Measurements from ENCODE around the gene RHOC.
"Not testable (repeated sequence)": the region's sequence is repeated elsewhere in the genome, so short reads cannot be mapped to it uniquely, and the experiment has no call there.

Gene RHOC

DNA sequence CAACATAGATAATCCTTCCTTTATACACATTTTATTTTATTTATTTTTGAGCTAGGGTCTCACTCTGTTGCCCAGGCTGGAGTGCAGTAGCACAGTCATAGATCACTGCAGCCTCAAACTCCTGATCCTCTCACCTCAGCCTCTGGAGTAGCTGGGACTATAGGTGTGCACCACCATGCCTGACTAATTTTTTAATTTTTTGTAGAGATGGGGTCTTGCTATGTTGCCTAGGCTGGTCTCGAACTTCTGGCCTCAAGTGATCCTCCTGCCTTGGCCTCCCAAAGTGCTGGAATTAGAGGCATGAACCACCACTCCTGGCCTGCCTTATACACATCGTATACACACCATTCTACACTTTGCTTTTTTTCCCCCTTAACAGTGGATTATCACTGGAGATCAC is 14.4 kb upstream of the RHOC start:
- not testable (repeated sequence) for H2BK5ac ChIP-seq (ENCODE audit: low read depth, low read length, poor library complexity); H3K4me2 ChIP-seq (ENCODE audit: low read length); H3K9ac ChIP-seq (ENCODE audit: low read length); H4K91ac ChIP-seq (ENCODE audit: low read depth, low read length); H3K27me3 ChIP-seq (ENCODE audit: insufficient read depth, low read length); H2AK5ac ChIP-seq (ENCODE audit: low read length); H3K36me3 ChIP-seq (ENCODE audit: control insufficient read depth in 1 of 2, insufficient read depth in 2 of 2, low read length in 2 of 2); H3K79me2 ChIP-seq (ENCODE audit: control insufficient read depth, insufficient read depth, low read length, poor library complexity); H3K4ac ChIP-seq (ENCODE audit: low read depth, low read length); H4K12ac ChIP-seq (ENCODE audit: low read depth, low read length); H2BK12ac ChIP-seq (ENCODE audit: low read length); H3K4me3 ChIP-seq (ENCODE audit: low read depth, low read length); H2AFZ ChIP-seq (ENCODE audit: insufficient read depth, low read length, poor library complexity); H3K79me1 ChIP-seq (ENCODE audit: low read length); H3K27ac ChIP-seq (ENCODE audit: low read depth, low read length); H3K14ac ChIP-seq (ENCODE audit: low read length); H2BK120ac ChIP-seq (ENCODE audit: insufficient read depth, low read length, poor library complexity); DNase-seq; H3K9me3 ChIP-seq (ENCODE audit: insufficient read depth, low read depth, low read length); H3K23ac ChIP-seq (ENCODE audit: low read length); H4K8ac ChIP-seq (ENCODE audit: low read depth, low read length); H3K18ac ChIP-seq (ENCODE audit: low read length)
- no CpG with 5 or more reads among the region's 2 CpGs for WGBS (ENCODE audit: extremely low coverage, insufficient coverage, insufficient read length)
- H3K4me1 ChIP-seq (ENCODE audit: control insufficient read depth in 1 of 2, insufficient read depth in 2 of 2, low read length in 2 of 2): peaks cover 9 to 11% of the 10 kb centered on the region in 2 experiments

- Histone ChIP-seq H3K4me2 (ENCODE audit: low read length) (no peak overlapping the region), H3K18ac (ENCODE audit: low read length) (no peak overlapping the region), H3K23ac (ENCODE audit: low read length) (no peak overlapping the region), H3K4me3 (ENCODE audit: low read depth, low read length) (no peak overlapping the region), H4K12ac (ENCODE audit: low read depth, low read length) (no peak overlapping the region), H2BK12ac (ENCODE audit: low read length) (no peak overlapping the region), H4K8ac (ENCODE audit: low read depth, low read length) (no peak overlapping the region), H3K36me3 (ENCODE audit: control insufficient read depth in 1 of 2, insufficient read depth in 2 of 2, low read length in 2 of 2) (no peaks in the 10 kb centered on the region), H3K79me2 (ENCODE audit: control insufficient read depth, insufficient read depth, low read length, poor library complexity) (no peaks in the 10 kb centered on the region), H2BK5ac (ENCODE audit: low read depth, low read length, poor library complexity) (no peak overlapping the region), H3K79me1 (ENCODE audit: low read length) (no peaks in the 10 kb centered on the region), H3K9me3 (ENCODE audit: insufficient read depth, low read depth, low read length) (no peaks in the 10 kb centered on the region), H4K91ac (ENCODE audit: low read depth, low read length) (no peak overlapping the region), H3K9ac (ENCODE audit: low read length) (no peak overlapping the region), H3K4me1 (ENCODE audit: control insufficient read depth in 1 of 2, insufficient read depth in 2 of 2, low read length in 2 of 2) (peaks cover 9 to 11% of the 10 kb centered on the region in 2 experiments), H2AK5ac (ENCODE audit: low read length) (no peak overlapping the region), H3K4ac (ENCODE audit: low read depth, low read length) (no peak overlapping the region), H3K27me3 (ENCODE audit: insufficient read depth, low read length) (no peaks in the 10 kb centered on the region), H2BK120ac (ENCODE audit: insufficient read depth, low read length, poor library complexity) (no peak overlapping the region), H3K27ac (ENCODE audit: low read depth, low read length) (no peak overlapping the region), H3K14ac (ENCODE audit: low read length) (no peak overlapping the region), H2AFZ (ENCODE audit: insufficient read depth, low read length, poor library complexity) (no peak overlapping the region)
- no CpG with 5 or more reads among the region's 3 CpGs for WGBS (ENCODE audit: extremely low coverage, insufficient coverage, insufficient read length)
- DNase-seq: no peak
Observed at GRCh38 chr1:112720800-112721199, 13.9 kb upstream of the RHOC start.

DNA sequence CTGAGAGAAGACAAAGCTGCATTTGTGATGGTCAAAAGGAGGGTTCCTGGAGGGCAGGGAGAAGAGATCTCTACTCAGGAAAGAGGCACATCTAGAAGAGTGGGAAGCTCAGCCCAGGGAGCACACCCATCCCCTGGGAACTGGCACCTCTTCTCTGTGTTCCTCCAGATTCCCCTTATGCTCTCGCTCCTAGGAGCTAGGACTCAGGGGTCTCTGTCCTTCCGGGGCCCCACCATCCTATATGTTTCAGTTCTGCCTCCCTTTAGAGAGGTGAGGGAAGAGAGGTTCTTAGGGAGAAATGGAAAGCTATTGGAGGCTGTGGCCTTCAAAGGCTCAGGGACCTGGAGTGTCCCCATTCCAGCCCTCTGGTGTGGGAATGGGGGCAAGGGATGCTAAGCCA is 12.8 kb upstream of the RHOC start:
- no CpG with 5 or more reads among the region's 2 CpGs for WGBS (ENCODE audit: extremely low coverage, insufficient coverage, insufficient read length)

DNA sequence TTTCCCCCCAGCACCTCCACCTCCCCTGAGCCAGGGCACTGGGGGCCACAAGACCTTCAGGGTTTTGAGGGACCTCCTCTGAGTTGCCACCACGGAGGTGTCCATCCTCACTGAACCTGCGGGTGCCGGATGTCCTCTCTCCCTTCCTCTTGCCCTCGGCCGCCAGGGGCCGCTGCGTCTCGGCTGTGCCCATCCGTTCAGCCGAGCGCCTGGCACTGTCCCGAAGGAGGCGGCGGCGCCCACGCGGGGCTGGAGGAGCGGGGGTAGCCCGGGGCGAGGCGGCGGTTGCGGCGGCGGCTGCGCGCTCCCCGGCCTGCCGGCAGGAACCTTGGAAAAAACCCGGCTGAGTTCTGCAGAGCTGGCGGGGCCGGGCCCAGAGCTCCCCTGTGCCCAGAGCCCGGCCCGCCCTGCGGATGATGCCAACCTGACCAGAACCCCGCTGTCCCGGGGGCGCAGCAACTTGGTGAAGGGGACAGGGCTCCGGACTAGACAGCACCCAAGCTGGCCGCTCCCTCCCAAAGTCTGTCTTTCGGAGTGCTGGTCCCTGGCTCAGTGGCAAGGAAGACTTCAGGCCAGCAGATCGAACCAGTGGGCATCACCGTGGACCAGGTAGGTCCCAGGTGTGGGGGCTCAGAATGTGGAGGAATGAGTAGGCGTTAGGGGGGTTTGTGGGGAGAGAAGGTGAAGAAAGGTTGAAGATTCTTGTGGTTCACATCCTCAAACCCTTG is 11.9 kb upstream of the RHOC start:
- no peak overlapping the region for H2AK5ac ChIP-seq (ENCODE audit: low read length)

More for the DNA sequence above, 12.8 kb upstream of the RHOC start:
- Histone ChIP-seq H3K27ac (ENCODE audit: low read depth, low read length) (no peak overlapping the region), H3K4ac (ENCODE audit: low read depth, low read length) (no peak overlapping the region), H3K23ac (ENCODE audit: low read length) (no peak overlapping the region), H2BK12ac (ENCODE audit: low read length) (no peak overlapping the region), H3K14ac (ENCODE audit: low read length) (no peak overlapping the region), H3K4me2 (ENCODE audit: low read length) (no peak overlapping the region), H3K18ac (ENCODE audit: low read length) (no peak overlapping the region), H4K12ac (ENCODE audit: low read depth, low read length) (no peak overlapping the region), H2AFZ (ENCODE audit: insufficient read depth, low read length, poor library complexity) (no peak overlapping the region), H4K91ac (ENCODE audit: low read depth, low read length) (no peak overlapping the region), H2AK5ac (ENCODE audit: low read length) (no peak overlapping the region), H3K4me1 (ENCODE audit: control insufficient read depth in 1 of 2, insufficient read depth in 2 of 2, low read length in 2 of 2) (peaks cover 11 to 13% of the 10 kb centered on the region in 2 experiments), H3K4me3 (ENCODE audit: low read depth, low read length) (no peak overlapping the region), H3K9ac (ENCODE audit: low read length) (no peak overlapping the region), H3K27me3 (ENCODE audit: insufficient read depth, low read length) (no peaks in the 10 kb centered on the region), H2BK120ac (ENCODE audit: insufficient read depth, low read length, poor library complexity) (no peak overlapping the region), H3K79me2 (ENCODE audit: control insufficient read depth, insufficient read depth, low read length, poor library complexity) (no peaks in the 10 kb centered on the region), H3K36me3 (ENCODE audit: control insufficient read depth in 1 of 2, insufficient read depth in 2 of 2, low read length in 2 of 2) (no peaks in the 10 kb centered on the region), H3K9me3 (ENCODE audit: insufficient read depth, low read depth, low read length) (no peaks in the 10 kb centered on the region), H3K79me1 (ENCODE audit: low read length) (no peaks in the 10 kb centered on the region), H2BK5ac (ENCODE audit: low read depth, low read length, poor library complexity) (no peak overlapping the region), H4K8ac (ENCODE audit: low read depth, low read length) (no peak overlapping the region)
- DNase-seq: no peak

More for the DNA sequence above, 11.9 kb upstream of the RHOC start:
- no peak overlapping the region for H3K9ac ChIP-seq (ENCODE audit: low read length)
- H2AFZ ChIP-seq (ENCODE audit: insufficient read depth, low read length, poor library complexity): peak overlapping the region; percentile 23
- DNase-seq: peak; percentile 61 to 84
- 100% methylated on average over 1 of the region's 44 CpGs for WGBS (ENCODE audit: extremely low coverage, insufficient coverage, insufficient read length)
- no peak overlapping the region for H3K27ac ChIP-seq (ENCODE audit: low read depth, low read length)
- H4K91ac ChIP-seq (ENCODE audit: low read depth, low read length): no peak overlapping the region
- no peak overlapping the region for H4K12ac ChIP-seq (ENCODE audit: low read depth, low read length)
- H3K4me3 ChIP-seq (ENCODE audit: low read depth, low read length): no peak overlapping the region
- no peaks in the 10 kb centered on the region for H3K79me1 ChIP-seq (ENCODE audit: low read length)
- peak overlapping the region; percentile 44 for H3K4me2 ChIP-seq (ENCODE audit: low read length)
- no peak overlapping the region for H2BK12ac ChIP-seq (ENCODE audit: low read length)
- H3K27me3 ChIP-seq (ENCODE audit: insufficient read depth, low read length): no peaks in the 10 kb centered on the region
- H3K14ac ChIP-seq (ENCODE audit: low read length): no peak overlapping the region
- no peak overlapping the region for H3K4ac ChIP-seq (ENCODE audit: low read depth, low read length)
- peak overlapping the region; percentile 15 for H4K8ac ChIP-seq (ENCODE audit: low read depth, low read length)
- H3K18ac ChIP-seq (ENCODE audit: low read length): no peak overlapping the region
- no peak overlapping the region for H3K23ac ChIP-seq (ENCODE audit: low read length)
- no peaks in the 10 kb centered on the region for H3K9me3 ChIP-seq (ENCODE audit: insufficient read depth, low read depth, low read length)
- no peaks in the 10 kb centered on the region for H3K36me3 ChIP-seq (ENCODE audit: control insufficient read depth in 1 of 2, insufficient read depth in 2 of 2, low read length in 2 of 2)
- no peak overlapping the region for H2BK5ac ChIP-seq (ENCODE audit: low read depth, low read length, poor library complexity)
- peaks cover 19 to 20% of the 10 kb centered on the region in 2 experiments for H3K4me1 ChIP-seq (ENCODE audit: control insufficient read depth in 1 of 2, insufficient read depth in 2 of 2, low read length in 2 of 2)
- H2BK120ac ChIP-seq (ENCODE audit: insufficient read depth, low read length, poor library complexity): no peak overlapping the region
- H3K79me2 ChIP-seq (ENCODE audit: control insufficient read depth, insufficient read depth, low read length, poor library complexity): no peaks in the 10 kb centered on the region
